PFSK-1 (cell line): ENCODE results near the gene H1-8.

Experiments
- FOXP2 ChIP-seq: optimal IDR thresholded peaks from 2 replicates; pipeline ENCODE3; 2011; ENCODE audit warnings: borderline replicate concordance, control low read depth, inconsistent platforms; ENCODE audit not compliant: insufficient read depth; ENCODE audit errors: extremely low read length, extremely low read depth
- POLR2AphosphoS5 ChIP-seq: IDR thresholded peaks from 2 replicates; pipeline ENCODE4 v1.6.1; 2012; ENCODE audit warnings: low read depth, mild to moderate bottlenecking, control low read depth, low read length, moderate library complexity
- SIN3A ChIP-seq: IDR thresholded peaks from 2 replicates; pipeline ENCODE4 v1.6.1; 2012; ENCODE audit warnings: mild to moderate bottlenecking, low read length, moderate library complexity, borderline replicate concordance; ENCODE audit not compliant: insufficient read depth
- TAF1 ChIP-seq: IDR thresholded peaks from 2 replicates; pipeline ENCODE4 v1.6.1; 2012; ENCODE audit warnings: low read length, control low read depth, borderline replicate concordance; ENCODE audit not compliant: insufficient read depth
- TF ChIP-seq, protein P1 (sequence below), 2 experiments: IDR thresholded peaks; 2 replicates each; pipeline versions ENCODE4 v1.6.1 to v1.8.0; 2011 to 2012; ENCODE audit warnings: low read depth in 2 of 2, low read length in 2 of 2, control low read depth in 1 of 2, inconsistent platforms in 1 of 2, mild to moderate bottlenecking in 1 of 2, moderate library complexity in 1 of 2; ENCODE audit not compliant: insufficient read depth in 1 of 2

DNA sequence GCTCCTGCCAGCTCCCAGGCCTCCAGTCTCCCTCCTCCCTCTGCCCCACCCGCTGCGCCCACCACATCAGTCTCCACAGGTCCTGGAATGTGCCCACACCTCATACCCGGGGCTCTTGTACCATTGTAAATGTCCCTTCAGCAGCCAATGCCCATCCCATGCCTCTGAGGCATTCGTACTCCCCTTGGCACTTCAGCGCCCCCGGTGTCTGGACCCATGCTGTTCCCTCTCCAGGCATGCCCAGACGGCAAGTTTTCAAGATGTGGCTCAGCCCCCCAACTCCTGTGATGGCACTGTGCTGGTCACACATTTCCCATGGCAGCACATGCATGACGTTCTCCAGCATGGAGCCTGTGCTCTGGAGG is 50.2 kb downstream of the H1-8 start:
- TF ChIP-seq POLR2AphosphoS5 (no peak), SIN3A (no peak), TAF1 (no peak), FOXP2 (no peak)
- TF ChIP-seq, protein P1, sequence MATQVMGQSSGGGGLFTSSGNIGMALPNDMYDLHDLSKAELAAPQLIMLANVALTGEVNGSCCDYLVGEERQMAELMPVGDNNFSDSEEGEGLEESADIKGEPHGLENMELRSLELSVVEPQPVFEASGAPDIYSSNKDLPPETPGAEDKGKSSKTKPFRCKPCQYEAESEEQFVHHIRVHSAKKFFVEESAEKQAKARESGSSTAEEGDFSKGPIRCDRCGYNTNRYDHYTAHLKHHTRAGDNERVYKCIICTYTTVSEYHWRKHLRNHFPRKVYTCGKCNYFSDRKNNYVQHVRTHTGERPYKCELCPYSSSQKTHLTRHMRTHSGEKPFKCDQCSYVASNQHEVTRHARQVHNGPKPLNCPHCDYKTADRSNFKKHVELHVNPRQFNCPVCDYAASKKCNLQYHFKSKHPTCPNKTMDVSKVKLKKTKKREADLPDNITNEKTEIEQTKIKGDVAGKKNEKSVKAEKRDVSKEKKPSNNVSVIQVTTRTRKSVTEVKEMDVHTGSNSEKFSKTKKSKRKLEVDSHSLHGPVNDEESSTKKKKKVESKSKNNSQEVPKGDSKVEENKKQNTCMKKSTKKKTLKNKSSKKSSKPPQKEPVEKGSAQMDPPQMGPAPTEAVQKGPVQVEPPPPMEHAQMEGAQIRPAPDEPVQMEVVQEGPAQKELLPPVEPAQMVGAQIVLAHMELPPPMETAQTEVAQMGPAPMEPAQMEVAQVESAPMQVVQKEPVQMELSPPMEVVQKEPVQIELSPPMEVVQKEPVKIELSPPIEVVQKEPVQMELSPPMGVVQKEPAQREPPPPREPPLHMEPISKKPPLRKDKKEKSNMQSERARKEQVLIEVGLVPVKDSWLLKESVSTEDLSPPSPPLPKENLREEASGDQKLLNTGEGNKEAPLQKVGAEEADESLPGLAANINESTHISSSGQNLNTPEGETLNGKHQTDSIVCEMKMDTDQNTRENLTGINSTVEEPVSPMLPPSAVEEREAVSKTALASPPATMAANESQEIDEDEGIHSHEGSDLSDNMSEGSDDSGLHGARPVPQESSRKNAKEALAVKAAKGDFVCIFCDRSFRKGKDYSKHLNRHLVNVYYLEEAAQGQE (IDR thresholded peaks at IDR 0.05; ENCODE audit: insufficient read depth in 1 of 2, low read depth in 2 of 2, low read length in 2 of 2), result no peak
